CD4-positive, alpha-beta T cell treated with Interleukin-17A for 1 hour (primary cell): ENCODE data around the gene RAF1.

Experiments used
- DNase-seq: peaks from one replicate; pipeline ENCODE4 v3.0.0-alpha.2; 2020

The RAF1 gene

GRCh38 chr3:12588039-12589009, 75.6 kb downstream of the RAF1 start:
- no peak for DNase-seq

DNA sequence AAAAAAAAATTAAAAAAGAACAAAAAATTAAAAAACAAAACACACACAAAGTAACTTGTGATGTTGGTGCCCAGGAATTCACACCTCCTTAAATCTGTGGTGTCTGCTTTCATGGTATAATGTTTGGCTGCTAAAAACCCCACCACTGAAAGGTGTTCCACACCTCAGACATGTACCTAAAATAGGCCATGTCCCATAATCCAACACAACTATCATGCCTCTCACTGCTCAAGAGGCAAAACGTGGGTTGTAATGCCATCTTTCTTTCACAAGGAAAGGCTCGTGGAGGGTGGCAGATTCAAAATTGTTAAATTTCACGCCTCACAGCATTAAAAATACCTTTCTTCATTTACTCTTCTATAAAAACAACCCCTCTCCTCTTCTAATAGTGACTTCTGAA, 77.5 kb downstream of the RAF1 start:
- DNase-seq, result no peak

GRCh38 chr3:12585970-12586369, 77.9 kb downstream of the RAF1 start:
- DNase-seq, result no peak

- DNase-seq, result no peak
These were observed 78.7 kb downstream of the RAF1 start for GRCh38 chr3:12585181-12585580.

DNA sequence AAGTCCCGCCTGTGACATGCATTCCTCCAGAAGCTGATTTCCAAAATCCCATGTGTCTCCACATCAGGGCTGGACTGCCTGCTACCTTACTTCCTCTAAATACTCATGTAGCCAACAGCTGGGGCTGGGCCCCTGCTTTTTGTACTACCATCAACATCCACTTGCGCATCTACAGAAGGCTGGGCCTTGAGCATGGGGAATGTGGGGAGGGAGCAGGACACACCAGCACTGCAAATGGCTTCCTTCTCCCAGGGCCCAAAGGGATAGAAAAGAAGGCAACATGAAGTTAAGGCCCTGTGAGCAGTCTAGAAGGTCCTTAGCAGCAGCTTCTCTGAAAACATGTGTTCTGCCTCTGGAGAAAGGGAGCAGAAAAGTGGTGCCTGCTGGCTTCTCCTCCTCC, 79.8 kb downstream of the RAF1 start:
- DNase-seq, result no peak

DNA sequence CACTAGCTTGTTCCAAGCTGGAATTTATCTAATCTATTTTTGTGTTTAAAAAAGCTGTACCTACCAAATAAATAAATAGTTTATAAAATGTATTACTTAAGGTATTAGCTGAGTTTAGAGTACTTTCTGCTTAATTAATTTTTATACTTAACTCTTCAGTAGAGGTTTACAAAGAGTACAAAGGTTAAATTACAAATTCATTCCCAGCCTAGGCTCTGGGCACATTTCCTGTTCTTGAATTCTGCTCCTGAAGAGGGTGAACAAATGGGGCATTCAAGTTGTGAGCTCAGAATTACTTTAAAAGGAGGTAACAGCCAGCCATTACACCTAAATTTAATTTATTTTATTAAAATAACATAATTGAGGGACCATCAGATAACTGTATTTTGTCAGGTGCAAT, 80.6 kb downstream of the RAF1 start:
- DNase-seq, result no peak

DNA sequence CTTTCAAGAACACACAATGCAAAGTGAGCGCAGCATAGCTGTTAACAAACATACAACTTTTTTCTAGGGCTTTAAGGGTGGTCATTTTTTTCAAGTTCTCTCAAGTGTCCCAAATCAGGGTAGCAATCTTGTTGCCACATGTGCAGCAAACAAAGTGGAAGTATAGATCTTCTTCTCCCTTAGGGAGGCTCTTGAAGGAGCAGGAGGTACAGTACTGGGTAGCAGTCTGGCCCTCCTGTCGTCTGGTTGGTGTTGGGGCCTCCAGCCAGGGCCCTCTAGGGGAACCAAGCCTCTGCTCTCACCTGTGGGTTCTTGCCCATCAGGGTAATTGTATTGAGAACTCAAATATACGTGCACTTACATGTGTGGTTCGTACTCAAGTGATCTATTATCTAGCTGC, 81.2 kb downstream of the RAF1 start:
- no peak for DNase-seq

- DNase-seq, result no peak
These were observed 84.0 kb downstream of the RAF1 start for GRCh38 chr3:12579905-12580304.

DNA sequence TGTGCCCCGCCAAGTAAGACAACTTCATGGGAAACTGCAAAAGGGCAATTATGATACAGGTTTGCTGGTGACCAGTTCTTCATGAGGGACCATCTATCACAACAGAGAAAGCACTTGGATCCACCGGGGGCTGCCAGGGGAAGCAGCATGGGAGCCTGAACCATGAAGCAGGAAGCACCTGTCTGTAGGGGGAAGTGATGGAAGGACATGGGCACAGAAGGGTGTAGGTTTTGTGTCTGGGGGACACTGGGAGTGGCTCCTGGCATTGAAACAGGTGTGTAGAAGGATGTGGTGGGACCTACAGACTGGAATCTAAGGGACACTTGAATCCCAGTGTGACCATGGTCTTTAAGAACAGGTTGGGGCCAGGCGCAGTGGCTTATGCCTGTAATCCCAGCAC, 84.5 kb downstream of the RAF1 start:
- no peak for DNase-seq

DNA sequence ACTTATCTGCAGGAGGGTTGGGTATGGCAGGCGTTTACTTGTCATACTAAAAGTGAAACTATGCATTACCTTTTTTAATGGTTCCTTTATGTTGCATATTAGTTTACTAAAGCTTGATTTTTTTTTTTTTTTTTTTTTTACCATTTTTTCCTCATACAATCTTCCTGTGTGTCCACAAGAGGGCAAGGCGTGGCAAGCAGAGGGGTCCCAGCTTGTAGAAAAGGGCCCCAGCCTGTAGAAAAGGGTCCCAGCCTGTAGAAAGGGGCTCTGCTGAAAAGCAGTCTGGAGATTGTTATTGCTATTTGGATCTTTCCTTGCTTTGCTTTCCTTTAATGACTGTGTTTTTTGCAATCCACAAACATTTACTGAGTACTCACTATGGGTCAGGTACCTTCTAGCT, 85.2 kb downstream of the RAF1 start:
- DNase-seq, result no peak

DNA sequence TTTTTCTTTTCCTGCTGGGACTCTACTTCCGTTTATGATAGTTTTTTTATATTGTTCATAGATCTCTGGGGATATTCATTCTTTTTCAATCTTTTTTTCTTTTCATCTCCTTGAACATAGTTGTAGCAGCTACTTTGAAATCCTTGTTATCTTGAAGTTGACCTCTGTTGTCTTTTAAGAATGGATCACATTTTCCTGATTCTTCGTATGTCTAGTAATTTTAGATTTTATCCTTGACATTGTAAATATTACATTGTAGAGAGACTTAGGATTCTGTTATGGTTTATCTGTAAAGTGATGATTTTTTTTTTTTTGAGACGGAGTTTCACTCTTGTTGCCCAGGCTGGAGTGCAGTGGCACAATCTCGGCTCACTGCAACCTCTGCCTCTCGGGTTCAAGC, 86.5 kb downstream of the RAF1 start:
- DNase-seq, result no peak

- DNase-seq, result no peak
These were observed 89.3 kb downstream of the RAF1 start for GRCh38 chr3:12574661-12575060.

DNA sequence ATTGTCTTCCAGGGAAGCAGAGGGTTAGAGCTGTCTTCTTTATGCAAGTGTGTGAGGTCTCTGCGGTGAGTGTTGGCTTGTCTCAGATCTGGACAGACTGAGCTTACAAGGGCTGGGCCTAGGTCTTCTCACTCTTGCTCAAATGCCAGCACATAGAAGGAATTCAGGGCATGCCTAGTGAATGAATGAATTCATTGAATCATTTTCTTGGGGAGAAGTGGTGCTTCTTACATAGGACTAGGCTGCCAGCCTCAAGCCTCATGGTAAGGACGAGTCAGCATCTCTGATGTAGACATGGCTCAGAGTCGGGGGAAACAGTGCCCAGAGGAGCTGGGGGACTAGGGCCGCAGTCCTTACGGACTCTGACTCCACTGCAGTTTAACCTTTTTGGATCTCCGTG, 89.8 kb downstream of the RAF1 start:
- DNase-seq, result no peak

GRCh38 chr3:12571986-12572385, 91.9 kb downstream of the RAF1 start:
- DNase-seq, result no peak

GRCh38 chr3:12569836-12570235, 94.1 kb downstream of the RAF1 start:
- no peak for DNase-seq

- DNase-seq, result no peak
These were observed 95.2 kb downstream of the RAF1 start for GRCh38 chr3:12568747-12569146.

- no peak for DNase-seq
These were observed 96.9 kb downstream of the RAF1 start for GRCh38 chr3:12566976-12567375.

- no peak for DNase-seq
These were observed 101.5 kb downstream of the RAF1 start for GRCh38 chr3:12562451-12562850.

- DNase-seq, result no peak
These were observed 102.5 kb downstream of the RAF1 start for GRCh38 chr3:12561397-12561796.

- DNase-seq, result no peak
These were observed 103.3 kb downstream of the RAF1 start for GRCh38 chr3:12560505-12561190.

DNA sequence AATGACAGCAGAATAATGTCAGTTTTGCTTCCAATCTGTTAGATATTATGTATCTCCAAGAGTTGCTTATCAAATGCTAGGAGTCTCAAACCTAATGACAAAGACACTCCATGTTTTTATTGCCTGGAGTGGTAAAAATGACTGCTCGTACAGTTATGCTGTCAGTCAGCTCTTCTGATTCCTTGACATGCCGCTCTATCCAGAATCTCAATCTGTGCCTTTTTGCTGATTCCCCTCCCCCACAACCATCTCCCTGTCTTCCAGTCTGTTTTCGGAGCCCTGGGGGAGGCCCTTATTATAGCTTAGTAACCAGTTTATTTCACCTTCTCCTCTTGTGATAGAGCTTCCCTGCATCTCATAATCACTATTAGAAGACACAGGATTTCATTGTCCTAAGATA, 104.4 kb downstream of the RAF1 start:
- DNase-seq, result no peak

GRCh38 chr3:12558706-12559105, 105.2 kb downstream of the RAF1 start:
- DNase-seq, result no peak

GRCh38 chr3:12557473-12558100, 106.3 kb downstream of the RAF1 start:
- DNase-seq, result no peak
